Immature natural killer cell (primary cell): Measurements from ENCODE around the gene USP54. TPM values are rescaled to one million over a fixed set of nuclear protein-coding genes. Genes with fewer than 3 reads are reported as not detected.

ENCODE experiments used
- DNase-seq, 3 donors: peaks; one replicate each; pipeline ENCODE4 v3.0.0; 2022; ENCODE audit warnings: mixed read lengths in 1 of 3
- H3K27ac Mint-ChIP-seq, 6 donors: one replicate each; pipeline ENCODE4 v1.8.0; 2020; ENCODE audit warnings: mixed read lengths in 6 of 6, mild to moderate bottlenecking in 5 of 6, inconsistent platforms in 4 of 6, moderate library complexity in 3 of 6
- H3K27me3 Mint-ChIP-seq, 3 donors: one replicate each; pipeline ENCODE4 v1.8.0; 2020 to 2021; ENCODE audit warnings: low read depth in 3 of 3, mild to moderate bottlenecking in 3 of 3, mixed read lengths in 3 of 3, moderate library complexity in 3 of 3, inconsistent platforms in 1 of 3
- H3K36me3 Mint-ChIP-seq, 3 donors: one replicate each; pipeline ENCODE4 v1.8.0; 2020; ENCODE audit warnings: mixed read lengths in 3 of 3, inconsistent platforms in 2 of 3, mild to moderate bottlenecking in 2 of 3
- H3K4me1 Mint-ChIP-seq, 2 donors: one replicate each; pipeline ENCODE4 v1.8.0; 2020; ENCODE audit warnings: inconsistent platforms in 2 of 2, mild to moderate bottlenecking in 2 of 2, mixed read lengths in 2 of 2, moderate library complexity in 1 of 2
- H3K4me3 Mint-ChIP-seq, 5 donors: one replicate each; pipeline ENCODE4 v1.8.0; 2020; ENCODE audit warnings: mild to moderate bottlenecking in 5 of 5, mixed read lengths in 5 of 5, inconsistent platforms in 3 of 5, moderate library complexity in 3 of 5
- H3K9me3 Mint-ChIP-seq, 6 donors: one replicate each; pipeline ENCODE4 v1.8.0; 2020; ENCODE audit warnings: mild to moderate bottlenecking in 6 of 6, mixed read lengths in 6 of 6, inconsistent platforms in 4 of 6, moderate library complexity in 3 of 6
- polyA plus RNA-seq, 3 donors: library from polyadenylated mRNA; unstranded; fragments of 300-500 nt; fragmentation: Illumina TruSeq; gene quantifications; one replicate each; pipeline ENCODE4 v1.2.3, GENCODE V29; 2021

The USP54 gene
- polyA plus RNA-seq, 3 donors from 2014 or later = 0.48 to 1.6 TPM; not detected in 1

DNA sequence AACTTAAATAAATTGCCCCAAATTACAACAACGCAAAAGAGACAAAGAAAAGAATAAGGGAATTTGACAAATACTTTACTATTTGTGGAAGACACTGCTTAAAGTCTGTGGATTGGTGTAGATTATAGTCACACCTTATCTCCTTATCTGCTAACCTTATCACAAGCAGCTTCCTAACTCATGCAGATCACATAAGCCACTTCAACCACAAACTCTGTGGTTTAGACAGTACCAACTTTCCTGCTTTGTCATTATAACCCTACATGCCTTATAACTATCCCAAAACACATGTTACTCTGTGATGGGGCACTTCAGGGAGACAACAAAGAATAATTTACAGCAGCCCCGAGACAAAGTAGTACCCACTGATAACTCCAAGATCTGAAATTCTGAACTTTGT is 53.9 kb downstream of the USP54 start:
- no peak overlapping the region for H3K27ac Mint-ChIP-seq
- no peak for DNase-seq
- no peaks in the 10 kb centered on the region for H3K27me3 Mint-ChIP-seq
- H3K9me3 Mint-ChIP-seq = no peaks in the 10 kb centered on the region
- H3K4me1 Mint-ChIP-seq = peaks cover 3 to 10% of the 10 kb centered on the region in 2 donors
- peaks cover 4 to 13% (median 10%) of the 10 kb centered on the region in 3 donors for H3K36me3 Mint-ChIP-seq
- H3K4me3 Mint-ChIP-seq = no peak overlapping the region

DNA sequence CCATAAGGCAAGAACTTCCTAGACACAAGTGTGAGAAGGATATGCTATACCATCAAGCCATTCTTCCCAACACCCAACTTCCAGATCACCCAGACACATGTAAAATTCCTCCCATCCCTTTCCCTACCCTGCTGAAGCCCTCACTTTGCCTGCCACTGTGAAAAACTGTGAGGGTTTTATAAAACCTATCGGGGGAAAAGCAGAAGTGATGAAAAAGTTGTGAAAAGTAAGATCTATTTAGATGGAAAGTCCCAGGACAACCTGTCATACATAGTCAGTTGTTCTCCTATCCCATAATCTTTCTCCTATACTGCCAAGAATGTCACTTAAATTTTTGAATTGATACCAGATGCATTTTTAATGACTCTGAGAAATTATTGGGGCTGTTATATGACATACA is 56.3 kb downstream of the USP54 start:
- no peak for DNase-seq
- peaks cover 3 to 10% of the 10 kb centered on the region in 2 donors for H3K4me1 Mint-ChIP-seq
- H3K4me3 Mint-ChIP-seq = no peak overlapping the region
- no peaks in the 10 kb centered on the region for H3K9me3 Mint-ChIP-seq
- no peaks in the 10 kb centered on the region for H3K27me3 Mint-ChIP-seq
- H3K27ac Mint-ChIP-seq = no peak overlapping the region
- peaks cover 0 to 10% (median 9%) of the 10 kb centered on the region in 3 donors for H3K36me3 Mint-ChIP-seq

GRCh38 chr10:73529089-73529832 is 61.9 kb downstream of the USP54 start:
- Mint-ChIP-seq H3K27ac (no peak overlapping the region), H3K4me3 (no peak overlapping the region), H3K36me3 (peaks cover 0 to 5% (median 0%) of the 10 kb centered on the region in 3 donors), H3K9me3 (no peaks in the 10 kb centered on the region), H3K27me3 (no peaks in the 10 kb centered on the region), H3K4me1 (no peaks in the 10 kb centered on the region)
- peak; percentile 62 to 73 (median 66) for DNase-seq

DNA sequence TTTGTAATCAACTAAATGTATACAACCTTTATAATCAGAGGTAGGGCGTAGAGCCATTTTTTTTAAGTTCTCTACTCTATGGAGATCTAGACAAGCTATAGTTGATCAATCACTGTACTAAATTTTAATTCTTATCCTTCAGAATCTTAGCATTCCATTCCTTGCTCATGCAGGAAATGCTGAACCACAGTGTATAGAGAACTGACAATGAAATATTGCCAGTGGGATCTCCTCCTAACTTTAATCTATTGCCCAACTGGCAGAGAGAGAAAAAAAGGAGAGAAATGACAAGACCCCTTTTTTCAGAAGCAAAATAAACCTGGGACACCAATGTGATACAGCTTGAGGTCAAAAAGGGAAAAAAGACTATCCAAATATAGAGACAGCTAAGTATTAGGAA is 68.9 kb downstream of the USP54 start:
- H3K36me3 Mint-ChIP-seq = peaks cover 0 to 5% (median 0%) of the 10 kb centered on the region in 3 donors
- H3K4me1 Mint-ChIP-seq = no peaks in the 10 kb centered on the region
- H3K9me3 Mint-ChIP-seq = no peaks in the 10 kb centered on the region
- H3K27ac Mint-ChIP-seq = no peak overlapping the region
- no peak overlapping the region for H3K4me3 Mint-ChIP-seq
- no peak for DNase-seq
- no peaks in the 10 kb centered on the region for H3K27me3 Mint-ChIP-seq

DNA sequence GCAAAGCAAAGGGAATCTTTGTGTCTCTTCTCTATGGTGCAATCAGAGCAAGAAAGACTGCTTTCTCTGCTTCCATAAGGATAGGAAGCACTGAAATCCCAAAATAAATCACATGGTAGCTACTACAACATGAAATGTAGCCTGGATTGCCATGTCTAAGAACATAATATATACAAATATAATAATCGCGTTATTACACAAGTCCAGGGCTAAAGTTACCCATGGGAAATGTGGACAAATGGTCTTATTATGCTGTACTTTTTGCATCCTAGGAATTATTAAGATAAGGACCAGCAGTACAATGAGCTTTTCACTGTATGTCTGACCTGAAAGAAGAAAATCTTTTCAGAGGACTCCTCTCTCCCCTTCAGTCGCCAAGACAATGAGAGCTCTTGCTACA is 71.8 kb downstream of the USP54 start:
- H3K4me1 Mint-ChIP-seq = no peaks in the 10 kb centered on the region
- H3K4me3 Mint-ChIP-seq = no peak overlapping the region
- no peak overlapping the region for H3K27ac Mint-ChIP-seq
- no peaks in the 10 kb centered on the region for H3K36me3 Mint-ChIP-seq
- DNase-seq = no peak
- H3K9me3 Mint-ChIP-seq = no peaks in the 10 kb centered on the region
- no peaks in the 10 kb centered on the region for H3K27me3 Mint-ChIP-seq

GRCh38 chr10:73517166-73517888 is 73.8 kb downstream of the USP54 start:
- no peaks in the 10 kb centered on the region for H3K4me1 Mint-ChIP-seq
- H3K27ac Mint-ChIP-seq = peak overlapping the region in 1 of 6 donors; percentile 10
- no peaks in the 10 kb centered on the region for H3K9me3 Mint-ChIP-seq
- H3K27me3 Mint-ChIP-seq = no peaks in the 10 kb centered on the region
- DNase-seq = no peak
- H3K4me3 Mint-ChIP-seq = no peak overlapping the region
- H3K36me3 Mint-ChIP-seq = no peaks in the 10 kb centered on the region

DNA sequence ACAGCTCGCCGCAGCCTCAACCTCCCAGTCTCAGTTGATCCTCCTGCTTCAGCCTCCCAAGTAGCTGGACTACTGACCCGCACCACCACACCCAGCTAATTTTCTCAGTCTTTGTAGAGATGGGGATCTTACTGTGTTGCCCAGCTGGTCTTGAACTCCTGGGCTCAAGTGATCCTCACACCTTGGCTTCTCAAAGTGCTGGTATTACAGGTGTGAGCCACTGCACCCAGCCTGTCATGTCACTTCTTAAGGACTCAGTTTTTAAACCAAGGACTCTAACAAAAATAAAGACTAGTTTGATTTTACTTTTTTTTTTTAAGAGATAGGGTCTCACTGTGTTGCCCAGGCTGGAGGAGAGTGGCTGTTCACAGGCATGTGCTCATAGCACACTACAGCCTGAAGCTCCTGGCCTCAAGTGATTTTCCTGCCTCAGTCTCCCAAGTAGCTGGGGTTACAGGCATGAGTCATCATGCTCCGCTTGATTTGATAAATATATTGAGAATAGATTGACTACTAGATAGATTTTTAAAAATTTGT is 78.9 kb downstream of the USP54 start:
- H3K4me1 Mint-ChIP-seq = peaks cover 4 to 6% of the 10 kb centered on the region in 2 donors
- H3K9me3 Mint-ChIP-seq = no peaks in the 10 kb centered on the region
- H3K27ac Mint-ChIP-seq = no peak overlapping the region
- no peak for DNase-seq
- H3K36me3 Mint-ChIP-seq = no peaks in the 10 kb centered on the region
- no peaks in the 10 kb centered on the region for H3K27me3 Mint-ChIP-seq
- H3K4me3 Mint-ChIP-seq = no peak overlapping the region

- peaks cover 0 to 2% (median 0%) of the 10 kb centered on the region in 3 donors for H3K27me3 Mint-ChIP-seq
- peaks cover 4 to 12% (median 10%) of the 10 kb centered on the region in 3 donors for H3K36me3 Mint-ChIP-seq
- H3K27ac Mint-ChIP-seq = peak overlapping the region in 1 of 6 donors; percentile 34
- peak in 2 of 3 donors; percentile 18 to 22 for DNase-seq
- no peak overlapping the region for H3K4me3 Mint-ChIP-seq
- no peaks in the 10 kb centered on the region for H3K9me3 Mint-ChIP-seq
- peaks cover 4 to 6% of the 10 kb centered on the region in 2 donors for H3K4me1 Mint-ChIP-seq
These were observed 81.4 kb downstream of the USP54 start for GRCh38 chr10:73509695-73510094.

- H3K9me3 Mint-ChIP-seq = no peaks in the 10 kb centered on the region
- peaks cover 4 to 6% of the 10 kb centered on the region in 2 donors for H3K4me1 Mint-ChIP-seq
- peaks cover 0 to 2% (median 0%) of the 10 kb centered on the region in 3 donors for H3K27me3 Mint-ChIP-seq
- no peak overlapping the region for H3K27ac Mint-ChIP-seq
- no peak overlapping the region for H3K4me3 Mint-ChIP-seq
- no peak for DNase-seq
- peaks cover 17 to 29% (median 26%) of the 10 kb centered on the region in 3 donors for H3K36me3 Mint-ChIP-seq
These were observed 84.7 kb downstream of the USP54 start for GRCh38 chr10:73506491-73506890.

DNA sequence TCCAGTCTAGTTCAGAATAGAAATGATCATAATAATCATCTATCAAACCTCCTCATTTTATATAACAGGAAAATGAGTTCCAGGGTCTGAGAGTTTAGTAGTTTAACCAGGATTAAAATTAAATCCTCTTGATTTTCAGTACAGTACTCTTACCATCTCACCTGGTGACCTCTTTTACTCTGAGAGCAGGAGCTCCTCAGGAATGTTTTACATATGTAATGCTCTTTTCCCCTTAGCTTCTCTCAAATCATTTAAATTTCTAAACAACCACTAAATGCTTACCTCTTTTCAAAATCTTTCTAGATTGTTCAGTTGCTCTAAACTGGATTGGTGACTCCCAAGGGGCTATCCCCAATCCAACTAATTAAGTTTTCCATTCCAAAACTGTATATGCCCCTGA is 85.1 kb downstream of the USP54 start:
- Mint-ChIP-seq H3K36me3 (peaks cover 21 to 29% (median 26%) of the 10 kb centered on the region in 3 donors), H3K27ac (peak overlapping the region in 1 of 6 donors; percentile 73), H3K9me3 (no peaks in the 10 kb centered on the region), H3K4me3 (no peak overlapping the region), H3K4me1 (peaks cover 4 to 6% of the 10 kb centered on the region in 2 donors), H3K27me3 (peaks cover 0 to 2% (median 0%) of the 10 kb centered on the region in 3 donors)
- DNase-seq = no peak

- Mint-ChIP-seq H3K4me1 (no peaks in the 10 kb centered on the region), H3K4me3 (no peak overlapping the region), H3K36me3 (peaks cover 24 to 29% (median 26%) of the 10 kb centered on the region in 3 donors), H3K9me3 (no peaks in the 10 kb centered on the region), H3K27me3 (peaks cover 0 to 2% (median 0%) of the 10 kb centered on the region in 3 donors), H3K27ac (peak overlapping the region in 2 of 6 donors; percentile 19 to 61)
- no peak for DNase-seq
These were observed 88.1 kb downstream of the USP54 start for GRCh38 chr10:73503037-73503436.

GRCh38 chr10:73501651-73502050 is 89.5 kb downstream of the USP54 start:
- Mint-ChIP-seq H3K27me3 (peaks cover 0 to 2% (median 0%) of the 10 kb centered on the region in 3 donors), H3K4me3 (no peak overlapping the region)

DNA sequence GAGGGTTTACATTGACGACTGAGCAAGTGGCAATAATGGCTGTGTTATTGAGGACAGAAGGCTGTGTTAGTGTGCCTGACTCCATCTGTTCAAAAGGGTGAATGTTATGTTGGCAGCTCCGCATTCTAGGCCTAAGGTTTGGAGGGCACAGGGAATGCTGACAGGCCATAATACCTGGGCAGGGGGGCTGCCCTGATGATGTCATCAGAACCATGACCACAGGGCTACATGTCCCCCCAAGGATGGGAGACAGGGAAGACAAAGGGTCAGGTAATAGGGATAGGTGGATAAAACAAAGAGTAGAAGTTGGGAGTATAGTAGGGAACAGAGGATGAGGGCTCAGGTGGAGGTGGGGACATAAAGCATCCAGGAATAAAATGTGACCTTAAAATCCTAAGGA is 93.5 kb downstream of the USP54 start:
- H3K4me3 Mint-ChIP-seq = peak overlapping the region in 1 of 5 donors; percentile 57
- peaks cover 38 to 48% of the 10 kb centered on the region in 2 donors for H3K4me1 Mint-ChIP-seq
- no peaks in the 10 kb centered on the region for H3K9me3 Mint-ChIP-seq
- peaks cover 2 to 10% (median 2%) of the 10 kb centered on the region in 3 donors for H3K36me3 Mint-ChIP-seq
- H3K27me3 Mint-ChIP-seq = peaks cover 2 to 11% (median 3%) of the 10 kb centered on the region in 3 donors
- DNase-seq = no peak
- peak overlapping the region in 3 of 6 donors; percentile 17 to 72 (median 68) for H3K27ac Mint-ChIP-seq

More at GRCh38 chr10:73501651-73502050, 89.5 kb downstream of the USP54 start:
- Mint-ChIP-seq H3K9me3 (no peaks in the 10 kb centered on the region), H3K36me3 (peaks cover 24 to 29% (median 26%) of the 10 kb centered on the region in 3 donors), H3K27ac (peak overlapping the region in 3 of 6 donors; percentile 4 to 23 (median 5)), H3K4me1 (peaks cover 5 to 11% of the 10 kb centered on the region in 2 donors)
- no peak for DNase-seq
